Trophoblast cell (in vitro differentiated cells and primary cell): ENCODE data around the gene ANKRD6.
"Not testable (repeated sequence)": the region's sequence is repeated elsewhere in the genome, so short reads cannot be mapped to it uniquely, and the experiment has no call there.

Experiments
- DNase-seq, 2 donors: peaks; one replicate each; pipeline ENCODE4 v3.0.0-alpha.2; 2016
- H2AFZ ChIP-seq: 2 replicates; pipeline ENCODE4 v1.6.1; 2013; ENCODE audit warnings: low read length, moderate library complexity, mild to moderate bottlenecking; ENCODE audit not compliant: insufficient read depth, poor library complexity
- H2AK5ac ChIP-seq: 2 replicates; pipeline ENCODE4 v1.6.1; 2013; ENCODE audit warnings: mild to moderate bottlenecking, low read length
- H2BK120ac ChIP-seq: 2 replicates; pipeline ENCODE4 v1.6.1; 2013; ENCODE audit warnings: low read length, mild to moderate bottlenecking, moderate library complexity; ENCODE audit not compliant: insufficient read depth, poor library complexity
- H2BK12ac ChIP-seq: 2 replicates; pipeline ENCODE4 v1.6.1; 2013; ENCODE audit warnings: mild to moderate bottlenecking, low read length, moderate library complexity
- H2BK5ac ChIP-seq: 2 replicates; pipeline ENCODE4 v1.6.1; 2013; ENCODE audit warnings: low read length, low read depth, moderate library complexity, mild to moderate bottlenecking; ENCODE audit not compliant: poor library complexity
- H3K14ac ChIP-seq: 2 replicates; pipeline ENCODE4 v1.6.1; 2013; ENCODE audit warnings: mild to moderate bottlenecking, low read length
- H3K18ac ChIP-seq: 2 replicates; pipeline ENCODE4 v1.6.1; 2013; ENCODE audit warnings: mild to moderate bottlenecking, low read length
- H3K23ac ChIP-seq: 2 replicates; pipeline ENCODE4 v1.6.1; 2013; ENCODE audit warnings: low read length
- H3K27ac ChIP-seq: 2 replicates; pipeline ENCODE4 v1.5.1; 2013; ENCODE audit warnings: low read depth, mild to moderate bottlenecking, inconsistent platforms, low read length, moderate library complexity
- H3K27me3 ChIP-seq: 2 replicates; pipeline ENCODE4 v1.6.1; 2013; ENCODE audit warnings: inconsistent platforms, mild to moderate bottlenecking, low read length, moderate library complexity; ENCODE audit not compliant: insufficient read depth
- H3K36me3 ChIP-seq, 2 experiments: 1 replicate in 1 of 2; 2 replicates in 1 of 2; pipeline ENCODE4 v1.6.1; 2013; ENCODE audit warnings: low read length in 2 of 2, mild to moderate bottlenecking in 2 of 2, moderate library complexity in 1 of 2; ENCODE audit not compliant: insufficient read depth in 2 of 2, control insufficient read depth in 1 of 2
- H3K4ac ChIP-seq: 2 replicates; pipeline ENCODE4 v1.6.1; 2013; ENCODE audit warnings: low read depth, mild to moderate bottlenecking, low read length, moderate library complexity
- H3K4me1 ChIP-seq, 2 experiments: 1 replicate in 1 of 2; 2 replicates in 1 of 2; pipeline ENCODE4 v1.6.1; 2013; ENCODE audit warnings: low read length in 2 of 2, mild to moderate bottlenecking in 2 of 2, moderate library complexity in 1 of 2; ENCODE audit not compliant: insufficient read depth in 2 of 2, control insufficient read depth in 1 of 2
- H3K4me2 ChIP-seq: 2 replicates; pipeline ENCODE4 v1.6.1; 2013; ENCODE audit warnings: inconsistent platforms, mild to moderate bottlenecking, low read length, moderate library complexity
- H3K4me3 ChIP-seq: 2 replicates; pipeline ENCODE4 v1.5.1; 2013; ENCODE audit warnings: mild to moderate bottlenecking, low read depth, low read length, inconsistent platforms
- H3K79me1 ChIP-seq: one replicate; pipeline ENCODE4 v1.6.1; 2013; ENCODE audit warnings: low read length
- H3K79me2 ChIP-seq: 2 replicates; pipeline ENCODE4 v1.6.1; 2013; ENCODE audit warnings: low read length, mild to moderate bottlenecking; ENCODE audit not compliant: control insufficient read depth, insufficient read depth, poor library complexity
- H3K9ac ChIP-seq: 2 replicates; pipeline ENCODE4 v1.6.1; 2013; ENCODE audit warnings: mild to moderate bottlenecking, low read length
- H3K9me3 ChIP-seq: 2 replicates; pipeline ENCODE4 v1.6.1; 2013; ENCODE audit warnings: low read depth, mild to moderate bottlenecking, control low read depth, inconsistent platforms, low read length; ENCODE audit not compliant: insufficient read depth
- H4K12ac ChIP-seq: 2 replicates; pipeline ENCODE4 v1.6.1; 2013; ENCODE audit warnings: low read depth, mild to moderate bottlenecking, low read length, moderate library complexity
- H4K8ac ChIP-seq: 2 replicates; pipeline ENCODE4 v1.6.1; 2013; ENCODE audit warnings: low read depth, mild to moderate bottlenecking, low read length, moderate library complexity
- H4K91ac ChIP-seq: one replicate; pipeline ENCODE4 v1.6.1; 2013; ENCODE audit warnings: low read depth, mild to moderate bottlenecking, low read length, moderate library complexity
- WGBS: extraction: QIAGEN DNeasy Blood & Tissue Kit; methylation state at CpG from one replicate; pipeline ENCODE4 v1.1.7; 2013; ENCODE audit warnings: missing lambda C conversion rate; ENCODE audit not compliant: insufficient read length, insufficient coverage; ENCODE audit errors: extremely low coverage; 5-methylcytosine and 5-hydroxymethylcytosine counted together

The ANKRD6 gene

GRCh38 chr6:89397884-89398283 is 35.1 kb upstream of the ANKRD6 start:
- not testable (repeated sequence) for H4K91ac ChIP-seq, DNase-seq, H3K36me3 ChIP-seq, H3K27me3 ChIP-seq, H4K8ac ChIP-seq, H2BK5ac ChIP-seq, H2BK120ac ChIP-seq, H3K4me3 ChIP-seq, H4K12ac ChIP-seq, H3K23ac ChIP-seq, H2BK12ac ChIP-seq, H3K9ac ChIP-seq, H3K14ac ChIP-seq, H3K79me2 ChIP-seq, H2AK5ac ChIP-seq, H3K79me1 ChIP-seq, H3K18ac ChIP-seq, H2AFZ ChIP-seq, H3K4me1 ChIP-seq, H3K27ac ChIP-seq, H3K9me3 ChIP-seq, H3K4ac ChIP-seq, H3K4me2 ChIP-seq
- 100% methylated on average over 1 of the region's 4 CpGs for WGBS

- no peak overlapping the region for H2BK12ac ChIP-seq
- no peak overlapping the region for H3K4me2 ChIP-seq
- H2AFZ ChIP-seq = no peak overlapping the region
- no peak overlapping the region for H2BK5ac ChIP-seq
- no peak overlapping the region for H3K4me3 ChIP-seq
- no peak overlapping the region for H3K9ac ChIP-seq
- H3K27ac ChIP-seq = no peak overlapping the region
- no peak overlapping the region for H4K12ac ChIP-seq
- no peaks in the 10 kb centered on the region for H3K79me1 ChIP-seq
- no peaks in the 10 kb centered on the region for H3K9me3 ChIP-seq
- no peak overlapping the region for H3K18ac ChIP-seq
- H3K23ac ChIP-seq = no peak overlapping the region
- H2AK5ac ChIP-seq = no peak overlapping the region
- DNase-seq = no peak
- no peak overlapping the region for H3K14ac ChIP-seq
- no peak overlapping the region for H3K4ac ChIP-seq
- no peaks in the 10 kb centered on the region for H3K4me1 ChIP-seq
- no CpG with 5 or more reads among the region's 7 CpGs for WGBS
- no peaks in the 10 kb centered on the region for H3K36me3 ChIP-seq
- no peak overlapping the region for H4K8ac ChIP-seq
- no peaks in the 10 kb centered on the region for H3K27me3 ChIP-seq
- no peaks in the 10 kb centered on the region for H3K79me2 ChIP-seq
- no peak overlapping the region for H2BK120ac ChIP-seq
- H4K91ac ChIP-seq = no peak overlapping the region
These were observed 34.0 kb upstream of the ANKRD6 start for GRCh38 chr6:89398762-89399525.

- Histone ChIP-seq H4K8ac (no peak overlapping the region), H3K18ac (no peak overlapping the region), H3K4me2 (no peak overlapping the region), H3K27ac (no peak overlapping the region), H2AFZ (no peak overlapping the region), H3K4me3 (no peak overlapping the region), H3K9me3 (no peaks in the 10 kb centered on the region), H3K4me1 (no peaks in the 10 kb centered on the region), H3K9ac (no peak overlapping the region), H2BK5ac (no peak overlapping the region), H4K91ac (no peak overlapping the region), H2BK120ac (no peak overlapping the region), H3K23ac (no peak overlapping the region), H3K79me1 (no peaks in the 10 kb centered on the region), H2BK12ac (no peak overlapping the region), H3K79me2 (no peaks in the 10 kb centered on the region), H3K36me3 (no peaks in the 10 kb centered on the region), H3K27me3 (no peaks in the 10 kb centered on the region), H4K12ac (no peak overlapping the region), H3K14ac (no peak overlapping the region), H3K4ac (no peak overlapping the region), H2AK5ac (no peak overlapping the region)
- no peak for DNase-seq
- WGBS = no CpG with 5 or more reads among the region's 3 CpGs
These were observed 32.9 kb upstream of the ANKRD6 start for GRCh38 chr6:89400050-89400449.

GRCh38 chr6:89400912-89401399 is 32.0 kb upstream of the ANKRD6 start:
- DNase-seq = no peak
- H3K18ac ChIP-seq = no peak overlapping the region
- no peaks in the 10 kb centered on the region for H3K9me3 ChIP-seq
- no peak overlapping the region for H4K91ac ChIP-seq
- H3K79me1 ChIP-seq = no peaks in the 10 kb centered on the region
- H2AFZ ChIP-seq = no peak overlapping the region
- no peak overlapping the region for H2BK12ac ChIP-seq
- H3K4me3 ChIP-seq = no peak overlapping the region
- no CpG with 5 or more reads among the region's 6 CpGs for WGBS
- H3K4me1 ChIP-seq = no peaks in the 10 kb centered on the region
- H3K79me2 ChIP-seq = no peaks in the 10 kb centered on the region
- no peak overlapping the region for H3K27ac ChIP-seq
- H3K27me3 ChIP-seq = no peaks in the 10 kb centered on the region
- no peak overlapping the region for H3K4ac ChIP-seq
- H3K9ac ChIP-seq = no peak overlapping the region
- H3K23ac ChIP-seq = no peak overlapping the region
- H4K8ac ChIP-seq = no peak overlapping the region
- no peak overlapping the region for H4K12ac ChIP-seq
- H3K14ac ChIP-seq = no peak overlapping the region
- H3K36me3 ChIP-seq = no peaks in the 10 kb centered on the region
- H2AK5ac ChIP-seq = no peak overlapping the region
- no peak overlapping the region for H2BK5ac ChIP-seq
- no peak overlapping the region for H3K4me2 ChIP-seq
- H2BK120ac ChIP-seq = no peak overlapping the region
